HG03045 (cell line): ENCODE data around the gene MIA.
"Not testable (repeated sequence)": the region's sequence is repeated elsewhere in the genome, so short reads cannot be mapped to it uniquely, and the experiment has no call there.

Experiments used
- ATAC-seq: cut with Tn5 transposase; IDR thresholded peaks from one replicate; pipeline ENCODE4 v1.9.1; 2021; ENCODE audit warnings: mild to moderate bottlenecking, moderate library complexity; ENCODE audit not compliant: unreplicated experiment

MIA gene

GRCh38 chr19:40818480-40819399 is 43.4 kb downstream of the MIA start:
- ATAC-seq: not testable (repeated sequence)

GRCh38 chr19:40819479-40820234 is 44.3 kb downstream of the MIA start:
- not testable (repeated sequence) for ATAC-seq

DNA sequence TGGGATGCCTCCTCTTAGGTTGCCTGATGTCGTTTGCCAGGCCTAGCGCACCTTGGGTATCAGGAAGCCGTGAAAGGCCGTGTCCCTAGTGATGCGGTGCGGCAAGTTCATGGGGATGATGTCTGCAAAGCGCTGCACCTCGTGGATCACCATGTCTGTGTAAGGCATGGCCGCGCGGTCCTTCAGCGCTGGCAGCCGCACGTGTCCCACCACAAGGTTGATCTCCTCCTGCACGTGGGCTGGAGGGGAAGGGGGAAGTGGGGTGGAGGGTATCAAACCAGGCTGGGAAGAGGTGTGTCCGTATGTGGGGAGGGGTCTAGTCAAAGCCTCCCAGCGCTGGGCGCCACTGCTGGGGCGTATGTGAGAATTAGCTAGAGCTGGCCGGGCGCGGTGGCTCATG is 46.8 kb downstream of the MIA start:
- no peak for ATAC-seq

- ATAC-seq: not testable (repeated sequence)
Measured at GRCh38 chr19:40822704-40823553, 47.6 kb downstream of the MIA start.

- ATAC-seq: not testable (repeated sequence)
Measured at GRCh38 chr19:40824916-40825315, 49.6 kb downstream of the MIA start.

- ATAC-seq: not testable (repeated sequence)
Measured at GRCh38 chr19:40825460-40826095, 50.3 kb downstream of the MIA start.

- not testable (repeated sequence) for ATAC-seq
Measured at GRCh38 chr19:40826312-40826698, 51.0 kb downstream of the MIA start.

DNA sequence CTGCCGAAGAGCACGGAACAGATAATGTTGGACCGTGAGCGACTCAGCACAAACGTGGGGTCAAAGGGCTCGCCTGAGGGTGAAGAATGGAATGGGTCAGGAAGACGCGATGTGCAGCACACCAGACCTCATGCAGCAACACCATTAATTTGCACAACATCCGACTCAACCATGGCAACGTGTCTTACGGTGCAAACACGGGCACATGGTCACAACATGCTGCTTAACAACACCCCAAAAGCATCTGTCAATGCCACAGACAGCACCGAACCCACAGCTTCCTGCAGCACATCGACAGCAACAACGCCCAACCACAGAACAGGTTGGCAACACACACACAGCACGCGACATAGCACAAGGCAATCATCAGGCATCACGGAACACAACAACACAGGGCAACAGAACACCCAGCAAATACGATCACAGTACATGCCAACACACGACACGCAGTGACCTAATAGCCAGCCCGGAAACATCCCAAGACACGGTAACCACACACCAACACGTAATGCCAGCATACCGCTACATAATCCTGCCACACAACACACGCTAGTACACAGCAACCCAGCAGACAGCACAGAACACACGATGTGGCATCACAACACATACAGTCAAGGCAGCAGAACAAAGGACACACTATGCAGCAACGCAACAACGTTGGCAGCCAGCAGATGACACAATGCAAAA is 51.5 kb downstream of the MIA start:
- ATAC-seq: not testable (repeated sequence)
